ENCODE data around the gene OR1A2.

DNA sequence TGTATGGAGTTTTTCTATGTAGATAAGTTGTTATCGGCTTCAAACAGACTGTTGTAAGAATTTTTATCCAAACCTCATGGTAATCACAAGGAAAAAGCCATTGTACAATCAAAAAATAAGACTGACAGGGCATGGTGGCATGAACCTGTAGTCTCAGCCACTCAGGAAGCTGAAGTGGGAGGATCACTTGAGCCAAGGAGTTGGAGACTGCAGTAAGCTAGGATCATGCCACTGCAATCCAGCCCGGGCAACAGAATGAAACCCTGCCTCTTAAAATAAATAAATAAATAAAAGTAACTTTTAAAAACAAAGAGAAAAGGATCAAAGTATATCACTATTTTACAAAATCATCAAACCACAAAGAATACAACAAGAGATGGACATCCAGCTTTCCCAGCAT is 24.5 kb downstream of the OR1A2 start:
- TF ChIP-seq, protein P1, sequence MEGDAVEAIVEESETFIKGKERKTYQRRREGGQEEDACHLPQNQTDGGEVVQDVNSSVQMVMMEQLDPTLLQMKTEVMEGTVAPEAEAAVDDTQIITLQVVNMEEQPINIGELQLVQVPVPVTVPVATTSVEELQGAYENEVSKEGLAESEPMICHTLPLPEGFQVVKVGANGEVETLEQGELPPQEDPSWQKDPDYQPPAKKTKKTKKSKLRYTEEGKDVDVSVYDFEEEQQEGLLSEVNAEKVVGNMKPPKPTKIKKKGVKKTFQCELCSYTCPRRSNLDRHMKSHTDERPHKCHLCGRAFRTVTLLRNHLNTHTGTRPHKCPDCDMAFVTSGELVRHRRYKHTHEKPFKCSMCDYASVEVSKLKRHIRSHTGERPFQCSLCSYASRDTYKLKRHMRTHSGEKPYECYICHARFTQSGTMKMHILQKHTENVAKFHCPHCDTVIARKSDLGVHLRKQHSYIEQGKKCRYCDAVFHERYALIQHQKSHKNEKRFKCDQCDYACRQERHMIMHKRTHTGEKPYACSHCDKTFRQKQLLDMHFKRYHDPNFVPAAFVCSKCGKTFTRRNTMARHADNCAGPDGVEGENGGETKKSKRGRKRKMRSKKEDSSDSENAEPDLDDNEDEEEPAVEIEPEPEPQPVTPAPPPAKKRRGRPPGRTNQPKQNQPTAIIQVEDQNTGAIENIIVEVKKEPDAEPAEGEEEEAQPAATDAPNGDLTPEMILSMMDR (IDR thresholded peaks at IDR 0.05): no peak
- TF ChIP-seq POLR2A (IDR thresholded peaks at IDR 0.05) (no peak), POLR2AphosphoS5 (IDR thresholded peaks at IDR 0.05) (no peak)

Measured in gastroesophageal sphincter (tissue), 3 donors.